GM12875 (cell line): ENCODE measurements around the gene ATP13A4.

Experiments used
- H3K4me3 ChIP-seq: one replicate; pipeline ENCODE4 v1.5.1; 2011; ENCODE audit warnings: low read depth, low read length, control low read depth
- CTCF ChIP-seq: IDR thresholded peaks from 2 replicates; pipeline ENCODE4 v1.5.1; 2011; ENCODE audit warnings: low read depth, mild to moderate bottlenecking, control low read depth, inconsistent platforms, low read length, moderate library complexity, borderline replicate concordance; ENCODE audit not compliant: insufficient read depth

ATP13A4 gene

DNA sequence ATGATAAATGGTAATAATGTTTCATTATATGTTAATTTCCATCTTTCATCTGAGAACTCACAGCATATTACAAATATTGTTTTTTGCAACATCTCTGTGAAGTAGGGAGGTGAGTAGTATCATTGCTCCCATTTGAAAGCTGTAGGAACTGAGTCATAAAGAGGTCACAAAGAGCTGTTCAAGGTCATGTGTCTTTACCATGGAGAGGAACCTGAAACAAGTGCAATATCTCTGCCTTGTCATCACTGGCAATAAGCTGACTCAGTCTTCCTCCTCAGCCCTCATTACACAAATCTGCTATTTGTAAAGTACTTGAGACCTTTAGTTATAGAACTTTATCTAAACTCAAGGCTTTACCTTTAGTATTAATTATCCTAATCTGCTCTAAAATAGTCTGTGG, 4.4 kb upstream of the ATP13A4 start:
- no peak for TF ChIP-seq CTCF
- H3K4me3 ChIP-seq, result no peak overlapping the region

DNA sequence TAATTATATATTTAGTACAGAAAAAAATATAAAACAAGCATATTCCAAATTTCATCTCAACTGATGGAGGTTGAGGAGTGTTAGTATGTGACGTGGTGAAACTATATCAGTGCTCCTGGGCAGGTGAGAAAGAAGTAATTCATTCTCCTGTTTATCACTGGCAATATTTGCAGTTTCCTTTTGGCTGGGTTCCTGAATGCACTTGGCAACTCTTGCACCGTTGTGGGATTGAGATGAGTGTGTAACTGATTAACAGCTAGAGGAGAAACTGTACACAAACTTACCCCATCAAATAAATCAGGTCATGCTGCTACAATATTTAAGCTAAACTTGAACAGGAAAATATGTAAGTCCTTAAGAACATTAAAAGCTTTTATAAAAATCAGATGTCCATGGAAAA, 2.1 kb upstream of the ATP13A4 start:
- H3K4me3 ChIP-seq, result no peak overlapping the region
- no peak for TF ChIP-seq CTCF

GRCh38 chr3:193553586-193553985, 1.1 kb downstream of the ATP13A4 start:
- TF ChIP-seq CTCF, result no peak
- no peak overlapping the region for H3K4me3 ChIP-seq

- no peak overlapping the region for H3K4me3 ChIP-seq
- no peak for TF ChIP-seq CTCF
Measured at GRCh38 chr3:193552923-193553322, 1.8 kb downstream of the ATP13A4 start.

GRCh38 chr3:193548406-193548805, 6.3 kb downstream of the ATP13A4 start:
- H3K4me3 ChIP-seq, result no peak overlapping the region
- no peak for TF ChIP-seq CTCF

DNA sequence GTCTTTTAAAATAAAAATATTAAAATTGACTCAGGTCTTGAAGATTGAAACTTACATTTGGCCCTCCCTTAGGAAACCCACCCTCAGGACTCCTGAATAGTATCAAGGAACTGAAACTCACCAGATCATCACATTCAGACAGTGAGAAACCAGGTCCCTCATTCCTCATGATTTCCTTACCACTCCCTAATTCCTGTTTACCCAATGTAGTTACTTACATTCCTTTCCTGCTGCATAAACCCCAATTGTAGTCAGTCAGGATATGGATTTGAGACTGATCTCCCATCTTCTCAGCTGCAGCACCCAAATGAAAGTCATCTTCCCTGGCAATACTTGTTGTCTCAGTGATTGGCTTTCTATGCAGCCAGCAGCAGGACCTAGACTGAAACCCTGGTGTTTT, 8.6 kb downstream of the ATP13A4 start:
- no peak overlapping the region for H3K4me3 ChIP-seq
- no peak for TF ChIP-seq CTCF

DNA sequence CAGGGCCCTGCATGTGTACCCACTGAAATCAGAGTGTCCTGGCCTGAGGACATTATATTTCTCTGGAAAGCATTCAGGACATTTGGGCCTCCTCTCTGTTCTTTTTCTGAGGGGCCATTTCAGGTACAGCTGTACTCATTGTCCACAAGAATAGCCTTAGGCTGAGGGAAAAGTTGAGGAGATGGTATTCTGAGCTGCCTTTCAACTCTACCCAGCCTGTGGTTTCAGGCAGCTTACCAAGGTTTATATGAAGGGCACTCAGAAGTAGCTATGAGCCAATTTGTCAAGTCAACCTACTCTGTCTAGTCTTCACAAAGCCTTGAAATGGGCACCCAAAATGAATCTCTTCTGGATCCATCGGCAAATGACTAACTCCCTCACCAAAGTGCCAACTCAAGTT, 9.4 kb downstream of the ATP13A4 start:
- no peak overlapping the region for H3K4me3 ChIP-seq
- no peak for TF ChIP-seq CTCF
